Skeletal muscle tissue (tissue), 4 donors: ENCODE results near the gene HHIP. TPM values are rescaled to one million over a fixed set of nuclear protein-coding genes. Genes with fewer than 3 reads are reported as not detected.

Experiments
- H3K27ac ChIP-seq: one replicate; pipeline ENCODE4 v1.7.0; 2013; ENCODE audit warnings: mild to moderate bottlenecking, low read depth, low read length, inconsistent platforms
- H3K27me3 ChIP-seq, 3 donors: one replicate each; pipeline ENCODE4 v1.7.0; 2013; ENCODE audit warnings: low read length in 3 of 3; ENCODE audit not compliant: control insufficient read depth in 3 of 3, insufficient read depth in 3 of 3
- H3K36me3 ChIP-seq, 3 donors: one replicate each; pipeline ENCODE4 v1.7.0; 2013; ENCODE audit warnings: low read length in 3 of 3; ENCODE audit not compliant: control insufficient read depth in 3 of 3, insufficient read depth in 3 of 3
- H3K4me1 ChIP-seq, 3 donors: one replicate each; pipeline ENCODE4 v1.7.0; 2013; ENCODE audit warnings: low read length in 3 of 3, mild to moderate bottlenecking in 3 of 3; ENCODE audit not compliant: control insufficient read depth in 3 of 3, insufficient read depth in 3 of 3
- H3K4me3 ChIP-seq, 3 donors: one replicate each; pipeline ENCODE4 v1.7.0; 2013; ENCODE audit warnings: low read length in 3 of 3
- H3K9ac ChIP-seq, 3 donors: one replicate each; pipeline ENCODE4 v1.7.0; 2013; ENCODE audit warnings: low read length in 3 of 3, mild to moderate bottlenecking in 3 of 3, moderate library complexity in 2 of 3, low read depth in 1 of 3
- H3K9me3 ChIP-seq, 3 donors: one replicate each; pipeline ENCODE4 v1.7.0; 2013; ENCODE audit warnings: low read length in 3 of 3; ENCODE audit not compliant: control insufficient read depth in 3 of 3
- total RNA-seq: library from RNA; depleted of rRNA; stranded (reverse); fragments of >200 nt; gene quantifications from one replicate; pipeline ENCODE4 v1.2.3, GENCODE V29; 2014
- donor health status: Osteomylitis.

The HHIP gene
- total RNA-seq, 1 donor from 2014 or later = 8.4 TPM

GRCh38 chr4:144703494-144703893 is 57.5 kb downstream of the HHIP start:
- H3K9ac ChIP-seq = no peak overlapping the region
- no peaks in the 10 kb centered on the region for H3K9me3 ChIP-seq
- no peaks in the 10 kb centered on the region for H3K27me3 ChIP-seq
- no peaks in the 10 kb centered on the region for H3K36me3 ChIP-seq
- no peak overlapping the region for H3K4me3 ChIP-seq
- H3K4me1 ChIP-seq = no peaks in the 10 kb centered on the region
- no peak overlapping the region for H3K27ac ChIP-seq

- Histone ChIP-seq H3K9ac (no peak overlapping the region), H3K4me1 (no peaks in the 10 kb centered on the region), H3K36me3 (no peaks in the 10 kb centered on the region), H3K4me3 (no peak overlapping the region), H3K27me3 (no peaks in the 10 kb centered on the region), H3K9me3 (no peaks in the 10 kb centered on the region), H3K27ac (no peak overlapping the region)
Observed at GRCh38 chr4:144705601-144706590, 59.9 kb downstream of the HHIP start.

GRCh38 chr4:144709159-144709558 is 63.2 kb downstream of the HHIP start:
- Histone ChIP-seq H3K9me3 (no peaks in the 10 kb centered on the region), H3K4me1 (no peaks in the 10 kb centered on the region), H3K9ac (no peak overlapping the region), H3K27me3 (no peaks in the 10 kb centered on the region), H3K36me3 (no peaks in the 10 kb centered on the region), H3K27ac (no peak overlapping the region), H3K4me3 (no peak overlapping the region)

- H3K4me1 ChIP-seq = no peaks in the 10 kb centered on the region
- H3K27ac ChIP-seq = no peak overlapping the region
- no peaks in the 10 kb centered on the region for H3K9me3 ChIP-seq
- no peaks in the 10 kb centered on the region for H3K27me3 ChIP-seq
- H3K4me3 ChIP-seq = no peak overlapping the region
- H3K36me3 ChIP-seq = no peaks in the 10 kb centered on the region
- H3K9ac ChIP-seq = no peak overlapping the region
Observed at GRCh38 chr4:144709793-144710525, 64.0 kb downstream of the HHIP start.

GRCh38 chr4:144710526-144710912 is 64.6 kb downstream of the HHIP start:
- Histone ChIP-seq H3K4me1 (no peaks in the 10 kb centered on the region), H3K4me3 (no peak overlapping the region), H3K27me3 (no peaks in the 10 kb centered on the region), H3K9me3 (no peaks in the 10 kb centered on the region), H3K27ac (no peak overlapping the region), H3K9ac (no peak overlapping the region), H3K36me3 (no peaks in the 10 kb centered on the region)

GRCh38 chr4:144711700-144712456 is 65.9 kb downstream of the HHIP start:
- H3K4me3 ChIP-seq = no peak overlapping the region
- no peaks in the 10 kb centered on the region for H3K9me3 ChIP-seq
- no peak overlapping the region for H3K9ac ChIP-seq
- no peak overlapping the region for H3K27ac ChIP-seq
- H3K4me1 ChIP-seq = no peaks in the 10 kb centered on the region
- H3K36me3 ChIP-seq = no peaks in the 10 kb centered on the region
- H3K27me3 ChIP-seq = no peaks in the 10 kb centered on the region

- H3K9ac ChIP-seq = no peak overlapping the region
- H3K4me3 ChIP-seq = no peak overlapping the region
- H3K27me3 ChIP-seq = no peaks in the 10 kb centered on the region
- H3K36me3 ChIP-seq = no peaks in the 10 kb centered on the region
- no peaks in the 10 kb centered on the region for H3K9me3 ChIP-seq
- H3K4me1 ChIP-seq = no peaks in the 10 kb centered on the region
- H3K27ac ChIP-seq = no peak overlapping the region
Observed at GRCh38 chr4:144712775-144713174, 66.8 kb downstream of the HHIP start.

GRCh38 chr4:144714166-144714565 is 68.2 kb downstream of the HHIP start:
- Histone ChIP-seq H3K36me3 (no peaks in the 10 kb centered on the region), H3K27me3 (no peaks in the 10 kb centered on the region), H3K4me1 (no peaks in the 10 kb centered on the region), H3K27ac (no peak overlapping the region), H3K9me3 (no peaks in the 10 kb centered on the region), H3K9ac (no peak overlapping the region), H3K4me3 (no peak overlapping the region)

- Histone ChIP-seq H3K9me3 (no peaks in the 10 kb centered on the region), H3K36me3 (no peaks in the 10 kb centered on the region), H3K4me3 (no peak overlapping the region), H3K9ac (no peak overlapping the region), H3K27me3 (no peaks in the 10 kb centered on the region), H3K27ac (no peak overlapping the region), H3K4me1 (no peaks in the 10 kb centered on the region)
Observed at GRCh38 chr4:144715230-144715629, 69.3 kb downstream of the HHIP start.
